Loucy (cell line): Measurements from ENCODE around the gene LPIN2.

Source experiments
- CTCF ChIP-seq: fragments of 200-600 bp; sonication (generic); conservative IDR thresholded peaks from 2 replicates; pipeline ENCODE4 v1.5.1; 2014; ENCODE audit warnings: mild to moderate bottlenecking, antibody characterized with exemption, low read length
- EZH2phosphoT487 ChIP-seq: fragments of 200-600 bp; IDR thresholded peaks from 2 replicates; pipeline ENCODE4 v1.6.1; 2018; ENCODE audit warnings: antibody characterized with exemption, mild to moderate bottlenecking, moderate library complexity, borderline replicate concordance

GRCh38 chr18:2968606-2969005, 44.3 kb downstream of the LPIN2 start:
- TF ChIP-seq CTCF (no peak), EZH2phosphoT487 (no peak)
